ENCODE results near the gene C3orf20. TPM values are rescaled to one million over a fixed set of nuclear protein-coding genes. Genes with fewer than 3 reads are reported as not detected.

The C3orf20 gene
- total and polyA plus RNA-seq, 2 of the 4 experiments (the other 2 are of a cell fraction): not detected

DNA sequence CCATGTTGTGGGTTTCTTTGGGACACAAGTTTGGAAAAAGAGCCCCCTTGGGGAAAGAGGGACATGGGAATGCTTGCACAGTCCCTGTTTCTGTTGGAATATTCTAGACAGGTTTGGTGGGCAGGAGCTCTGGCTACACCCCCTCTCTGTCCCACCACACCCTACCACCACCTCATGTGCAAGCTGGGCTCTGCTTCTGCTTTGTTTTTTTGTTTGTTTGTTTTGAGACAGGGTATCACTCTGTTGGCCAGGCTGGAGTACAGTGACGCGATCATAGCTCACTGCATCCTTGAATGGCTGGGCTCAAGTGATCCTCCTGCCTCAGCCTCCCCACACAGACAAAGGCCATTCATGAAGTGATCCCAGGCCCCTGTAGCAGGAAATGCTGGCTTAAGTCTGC lies 86.9 kb downstream of the C3orf20 start:
- no peak overlapping the region for H3K9ac ChIP-seq (ENCODE audit: low read depth, low read length)
- H3K4ac ChIP-seq (ENCODE audit: low read depth, low read length): no peak overlapping the region
- WGBS, 2 experiments (ENCODE audit: extremely low coverage in 2 of 2, insufficient read length in 1 of 2): no CpG with 5 or more reads among the region's 2 CpGs
- DNase-seq (no peak), ATAC-seq (ENCODE audit: low read depth) (no peak)
- no peaks in the 10 kb centered on the region for H3K9me1 ChIP-seq (ENCODE audit: insufficient read depth, low read length)
- H3K79me1 ChIP-seq (ENCODE audit: low read depth in 1 of 2, low read length in 2 of 2): no peaks in the 10 kb centered on the region
- H4K91ac ChIP-seq (ENCODE audit: insufficient read depth, low read depth, low read length): no peak overlapping the region
- no peak overlapping the region for H2AFZ ChIP-seq (replicated peaks; ENCODE audit: low read length, poor library complexity)
- H2BK20ac ChIP-seq (ENCODE audit: low read depth, low read length): no peak overlapping the region
- no peak overlapping the region for H3K14ac ChIP-seq (replicated peaks; ENCODE audit: low read depth, low read length)
- H3K23ac ChIP-seq (ENCODE audit: low read depth, low read length): no peak overlapping the region
- no TSS peak for BruUV-seq (replicated peaks)
- H4K5ac ChIP-seq (ENCODE audit: low read depth, low read length): no peak overlapping the region
- no peak overlapping the region for H3K27ac ChIP-seq (ENCODE audit: insufficient read depth, low read length)
- H3K4me2 ChIP-seq (ENCODE audit: low read depth, low read length): no peak overlapping the region
- H2BK120ac ChIP-seq (ENCODE audit: low read depth, low read length): no peak overlapping the region
- no peak overlapping the region for H2BK15ac ChIP-seq (ENCODE audit: low read depth, low read length)
- H3K4me3 ChIP-seq (ENCODE audit: insufficient read depth, low read depth, low read length): no peak overlapping the region
- CTCF ChIA-PET: no interaction called here
- H3K9me3 ChIP-seq (ENCODE audit: control insufficient read depth, insufficient read depth, low read length): no peaks in the 10 kb centered on the region
- no peak overlapping the region for H3K18ac ChIP-seq (ENCODE audit: low read depth, low read length)
- dilution Hi-C loops (cut with HindIII; ENCODE audit: low sequenced_read_pairs, unreplicated experiment) (no loop called here), intact Hi-C loops (cut with micrococcal nuclease) (no loop called here), in situ Hi-C loops (cut with MboI; ENCODE audit: low sequenced_read_pairs) (no loop called here)
- no peak overlapping the region for H2BK5ac ChIP-seq (ENCODE audit: low read depth, low read length, poor library complexity, severe bottlenecking)
- POLR2A ChIA-PET (ENCODE audit: unreplicated experiment): no interaction called here
- peaks cover 1% of the 10 kb centered on the region; the same call in 1 of the 2 replicates for H3K27me3 ChIP-seq (ENCODE audit: control insufficient read depth, insufficient read depth, low read length)
- no peak for TF ChIP-seq MAZ (IDR thresholded peaks at IDR 0.05; ENCODE audit: borderline replicate concordance, low read depth, low read length)
- no peak for TF ChIP-seq MXI1 (IDR thresholded peaks at IDR 0.05; ENCODE audit: borderline replicate concordance, low read depth, low read length)
- TF ChIP-seq FOS (IDR thresholded peaks at IDR 0.05; ENCODE audit: low read depth, low read length): no peak
- no peak for TF ChIP-seq NFE2L2 (IDR thresholded peaks at IDR 0.05; ENCODE audit: low read depth, low read length)
- TF ChIP-seq, protein P1, sequence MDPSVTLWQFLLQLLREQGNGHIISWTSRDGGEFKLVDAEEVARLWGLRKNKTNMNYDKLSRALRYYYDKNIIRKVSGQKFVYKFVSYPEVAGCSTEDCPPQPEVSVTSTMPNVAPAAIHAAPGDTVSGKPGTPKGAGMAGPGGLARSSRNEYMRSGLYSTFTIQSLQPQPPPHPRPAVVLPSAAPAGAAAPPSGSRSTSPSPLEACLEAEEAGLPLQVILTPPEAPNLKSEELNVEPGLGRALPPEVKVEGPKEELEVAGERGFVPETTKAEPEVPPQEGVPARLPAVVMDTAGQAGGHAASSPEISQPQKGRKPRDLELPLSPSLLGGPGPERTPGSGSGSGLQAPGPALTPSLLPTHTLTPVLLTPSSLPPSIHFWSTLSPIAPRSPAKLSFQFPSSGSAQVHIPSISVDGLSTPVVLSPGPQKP (IDR thresholded peaks at IDR 0.05; ENCODE audit: borderline replicate concordance, low read depth, low read length): no peak
- TF ChIP-seq RCOR1 (IDR thresholded peaks at IDR 0.05; ENCODE audit: insufficient replicate concordance, low read length): no peak
- H4K8ac ChIP-seq (ENCODE audit: low read depth in 2 of 2, low read length in 2 of 2): no peak overlapping the region
- no peak overlapping the region for H2AK5ac ChIP-seq (ENCODE audit: low read depth, low read length)
- H3K56ac ChIP-seq (ENCODE audit: extremely low read depth, insufficient read depth, low read length): no peak overlapping the region
- H2AK9ac ChIP-seq (replicated peaks; ENCODE audit: low read depth, low read length, poor library complexity): no peak overlapping the region
- no peaks in the 10 kb centered on the region for H3K4me1 ChIP-seq (ENCODE audit: control insufficient read depth, insufficient read depth, low read length)
- no peaks in the 10 kb centered on the region for H3K36me3 ChIP-seq (ENCODE audit: control insufficient read depth, insufficient read depth, low read length)
- no peaks in the 10 kb centered on the region; the same call in 1 of the 2 replicates for H4K20me1 ChIP-seq (ENCODE audit: insufficient read depth, low read length)
